SK-N-SH (cell line): ENCODE results near the gene LRTM2.

Experiments used
- EP300 ChIP-seq, 2 experiments: IDR thresholded peaks; 2 replicates each; pipeline versions ENCODE4 v1.4.0 to v1.6.1; 2012; ENCODE audit warnings: borderline replicate concordance in 1 of 2, low read depth in 1 of 2, low read length in 1 of 2
- MAX ChIP-seq: IDR thresholded peaks from 2 replicates; pipeline ENCODE4 v1.4.0; 2012; ENCODE audit warnings: low read depth

GRCh38 chr12:1844223-1844622 lies 23.9 kb downstream of the LRTM2 start:
- no peak for TF ChIP-seq EP300 (IDR thresholded peaks at IDR 0.05; ENCODE audit: borderline replicate concordance in 1 of 2, low read depth in 1 of 2, low read length in 1 of 2)
- no peak for TF ChIP-seq MAX
